IMR-90 (cell line): Measurements from ENCODE around the gene ARHGAP12. TPM values are rescaled to one million over a fixed set of nuclear protein-coding genes. Genes with fewer than 3 reads are reported as not detected.
A peak's percentile ranks its signal among the peaks of the same experiment; 100 is the strongest.

Experiments used
- ATAC-seq: fragments of 200-7000 bp; cut with Tn5 transposase; 2 replicates; pipeline ENCODE4 v1.9.1; 2020; ENCODE audit warnings: low read depth, mild to moderate bottlenecking, moderate library complexity
- BruUV-seq: library from RNA; stranded (reverse); fragments of 400-500 nt; replicated peaks from 2 replicates; lab custom pipeline; 2021; lab: Mats Ljungman, UMichigan
- CTCF ChIA-PET: fragments of 300-600 bp; formaldehyde crosslinking; extraction: SDS; loops from one replicate; lab custom pipeline; 2021; ENCODE audit warnings: antibody characterized with exemption; lab: Yijun Ruan, JAX
- POLR2A ChIA-PET: fragments of 300-600 bp; sonication (Branson Sonifier 250); formaldehyde crosslinking; loops from one replicate; lab custom pipeline; 2022; ENCODE audit warnings: antibody characterized with exemption; ENCODE audit not compliant: unreplicated experiment; lab: Charles Lee
- DNase-seq: peaks from one replicate; pipeline ENCODE4 v3.0.0; 2013
- H2AFZ ChIP-seq: replicated peaks from 2 replicates; pipeline ENCODE3; 2013; ENCODE audit warnings: low read length, mild to moderate bottlenecking; ENCODE audit not compliant: poor library complexity
- H2AK5ac ChIP-seq: 2 replicates; pipeline ENCODE4 v1.6.1; 2013; ENCODE audit warnings: low read depth, low read length, inconsistent platforms
- H2AK9ac ChIP-seq: replicated peaks from 2 replicates; pipeline ENCODE3; 2013; ENCODE audit warnings: mild to moderate bottlenecking, low read depth, low read length, moderate library complexity; ENCODE audit not compliant: poor library complexity
- H2BK120ac ChIP-seq: 2 replicates; pipeline ENCODE4 v1.6.1; 2013; ENCODE audit warnings: low read depth, low read length, inconsistent platforms
- H2BK15ac ChIP-seq: 3 replicates; pipeline ENCODE4 v1.6.1; 2013; ENCODE audit warnings: low read depth, low read length, inconsistent platforms
- H2BK20ac ChIP-seq: 2 replicates; pipeline ENCODE4 v1.6.1; 2013; ENCODE audit warnings: low read depth, mild to moderate bottlenecking, inconsistent platforms, low read length, moderate library complexity
- H2BK5ac ChIP-seq: 2 replicates; pipeline ENCODE4 v1.6.1; 2013; ENCODE audit warnings: mild to moderate bottlenecking, low read depth, low read length, inconsistent platforms; ENCODE audit not compliant: poor library complexity, severe bottlenecking
- H3K14ac ChIP-seq: replicated peaks from 2 replicates; pipeline ENCODE4 v1.6.1; 2013; ENCODE audit warnings: low read depth, low read length, inconsistent platforms
- H3K18ac ChIP-seq: 2 replicates; pipeline ENCODE4 v1.6.1; 2013; ENCODE audit warnings: low read depth, low read length, control low read depth
- H3K23ac ChIP-seq: 2 replicates; pipeline ENCODE4 v1.6.1; 2013; ENCODE audit warnings: low read depth, low read length, inconsistent platforms
- H3K27ac ChIP-seq: 2 replicates; pipeline ENCODE4 v1.5.1; 2013; ENCODE audit warnings: mild to moderate bottlenecking, control low read depth, low read length; ENCODE audit not compliant: insufficient read depth
- H3K27me3 ChIP-seq: 2 replicates; pipeline ENCODE4 v1.6.1; 2013; ENCODE audit warnings: low read length; ENCODE audit not compliant: control insufficient read depth, insufficient read depth
- H3K36me3 ChIP-seq: 2 replicates; pipeline ENCODE4 v1.6.1; 2013; ENCODE audit warnings: low read length, mixed read lengths; ENCODE audit not compliant: control insufficient read depth, insufficient read depth
- H3K4ac ChIP-seq: 2 replicates; pipeline ENCODE4 v1.6.1; 2013; ENCODE audit warnings: low read depth, low read length, inconsistent platforms
- H3K4me1 ChIP-seq: 2 replicates; pipeline ENCODE4 v1.6.1; 2013; ENCODE audit warnings: low read length, mixed read lengths; ENCODE audit not compliant: control insufficient read depth, insufficient read depth
- H3K4me2 ChIP-seq: 2 replicates; pipeline ENCODE4 v1.6.1; 2013; ENCODE audit warnings: low read depth, mild to moderate bottlenecking, control low read depth, low read length, moderate library complexity
- H3K4me3 ChIP-seq: 2 replicates; pipeline ENCODE4 v1.5.1; 2013; ENCODE audit warnings: low read depth, mild to moderate bottlenecking, control low read depth, low read length, moderate library complexity; ENCODE audit not compliant: insufficient read depth
- H3K56ac ChIP-seq: 2 replicates; pipeline ENCODE4 v1.6.1; 2013; ENCODE audit warnings: low read length, inconsistent platforms; ENCODE audit not compliant: insufficient read depth; ENCODE audit errors: extremely low read depth
- H3K79me1 ChIP-seq, 2 experiments: 2 replicates each; pipeline ENCODE4 v1.6.1; 2013; ENCODE audit warnings: low read length in 2 of 2, inconsistent platforms in 1 of 2, low read depth in 1 of 2
- H3K9ac ChIP-seq: 2 replicates; pipeline ENCODE4 v1.6.1; 2013; ENCODE audit warnings: low read depth, low read length, control low read depth
- H3K9me1 ChIP-seq: 2 replicates; pipeline ENCODE4 v1.6.1; 2013; ENCODE audit warnings: low read length, inconsistent platforms; ENCODE audit not compliant: insufficient read depth
- H3K9me3 ChIP-seq: 2 replicates; pipeline ENCODE4 v1.6.1; 2013; ENCODE audit warnings: low read length; ENCODE audit not compliant: control insufficient read depth, insufficient read depth
- H4K20me1 ChIP-seq: 2 replicates; pipeline ENCODE4 v1.6.1; 2013; ENCODE audit warnings: low read length, inconsistent platforms; ENCODE audit not compliant: insufficient read depth
- H4K5ac ChIP-seq: 2 replicates; pipeline ENCODE4 v1.6.1; 2013; ENCODE audit warnings: mild to moderate bottlenecking, low read depth, low read length, control low read depth
- H4K8ac ChIP-seq, 2 experiments: 2 replicates each; pipeline ENCODE4 v1.6.1; 2013; ENCODE audit warnings: low read depth in 2 of 2, low read length in 2 of 2, control low read depth in 1 of 2, inconsistent platforms in 1 of 2
- H4K91ac ChIP-seq: 2 replicates; pipeline ENCODE4 v1.6.1; 2013; ENCODE audit warnings: low read depth, low read length, inconsistent platforms; ENCODE audit not compliant: insufficient read depth
- CHD1 ChIP-seq: IDR thresholded peaks from 2 replicates; pipeline ENCODE4 v1.6.1; 2012; ENCODE audit warnings: low read depth, low read length, improper control_type of control experiment
- ELK1 ChIP-seq: fragments of 150-350 bp; IDR thresholded peaks from 2 replicates; pipeline ENCODE4 v1.6.1; 2016; ENCODE audit warnings: low read depth, mild to moderate bottlenecking, low read length, moderate library complexity, borderline replicate concordance
- FOS ChIP-seq: fragments of 150-350 bp; IDR thresholded peaks from 2 replicates; pipeline ENCODE4 v1.6.1; 2016; ENCODE audit warnings: low read depth, low read length
- MXI1 ChIP-seq: IDR thresholded peaks from 2 replicates; pipeline ENCODE4 v1.6.1; 2012; ENCODE audit warnings: low read depth, mild to moderate bottlenecking, low read length, moderate library complexity, borderline replicate concordance
- RAD21 ChIP-seq: IDR thresholded peaks from 2 replicates; pipeline ENCODE4 v1.6.1; 2012; ENCODE audit warnings: low read length, improper control_type of control experiment
- RCOR1 ChIP-seq: IDR thresholded peaks from 2 replicates; pipeline ENCODE4 v1.6.1; 2012; ENCODE audit warnings: mild to moderate bottlenecking, low read length, improper control_type of control experiment; ENCODE audit not compliant: insufficient replicate concordance
- SMC3 ChIP-seq: fragments of 150-350 bp; IDR thresholded peaks from 2 replicates; pipeline ENCODE4 v1.6.1; 2016; ENCODE audit warnings: low read depth, mild to moderate bottlenecking, antibody characterized with exemption, low read length, moderate library complexity
- WGBS, 2 experiments: methylation state at CpG; one replicate each; pipeline versions ENCODE4 v1.1.5 to v1.1.7; 2013; ENCODE audit warnings: missing lambda C conversion rate in 2 of 2; ENCODE audit not compliant: insufficient read length in 1 of 2; ENCODE audit errors: extremely low coverage in 2 of 2; 5-methylcytosine and 5-hydroxymethylcytosine counted together
- dilution Hi-C: fragments of 300-500 bp; cut with HindIII; formaldehyde crosslinking; loops from one replicate; pipeline ENCODE4 v1.14.3; 2018; ENCODE audit warnings: low sequenced_read_pairs; ENCODE audit not compliant: unreplicated experiment
- in situ Hi-C: fragments of 300-500 bp; cut with MboI; formaldehyde crosslinking; loops from 3 replicates; pipeline ENCODE4 v1.14.3; 2019; ENCODE audit warnings: low sequenced_read_pairs, inconsistent platforms, mixed read lengths
- intact Hi-C: fragments of 100-400 bp; cut with micrococcal nuclease; formaldehyde crosslinking; loops from 2 replicates; pipeline ENCODE4 v1.10.0; 2022
- polyA plus RNA-seq, 3 experiments: library from polyadenylated mRNA; depleted of rRNA; stranded (reverse); fragments of >200 nt; gene quantifications; 2 replicates each; pipeline ENCODE4 v1.2.3, GENCODE V29; 2012; ENCODE audit warnings: low replicate concordance in 1 of 3
- total RNA-seq: library from RNA; depleted of rRNA; stranded (reverse); fragments of >200 nt; gene quantifications from 2 replicates; pipeline ENCODE4 v1.2.3, GENCODE V29; 2012

The ARHGAP12 gene
- total and polyA plus RNA-seq, 2 of the 4 experiments (the other 2 are of a cell fraction) = 9.0 to 28.5 TPM

GRCh38 chr10:31926160-31926559 is 2.5 kb downstream of the ARHGAP12 start:
- Histone ChIP-seq H2AFZ (no peak overlapping the region), H2BK20ac (no peak overlapping the region), H4K91ac (no peak overlapping the region), H3K4me1 (peaks cover 4% of the 10 kb centered on the region), H3K9me3 (no peaks in the 10 kb centered on the region), H4K20me1 (peaks cover 61% of the 10 kb centered on the region), H4K5ac (no peak overlapping the region), H3K23ac (no peak overlapping the region), H3K4me2 (no peak overlapping the region), H3K4me3 (no peak overlapping the region), H3K27me3 (no peaks in the 10 kb centered on the region), H2AK5ac (no peak overlapping the region), H3K36me3 (no peaks in the 10 kb centered on the region), H2AK9ac (no peak overlapping the region), H3K18ac (no peak overlapping the region), H3K14ac (no peak overlapping the region), H3K4ac (no peak overlapping the region), H3K9me1 (peaks cover 2% of the 10 kb centered on the region; the same call in 1 of the 2 replicates), H3K56ac (no peak overlapping the region), H4K8ac (no peak overlapping the region), H2BK15ac (no peak overlapping the region), H3K27ac (no peak overlapping the region), H2BK5ac (no peak overlapping the region), H3K9ac (no peak overlapping the region), H3K79me1 (peaks cover 20 to 72% of the 10 kb centered on the region in 2 experiments; a peak in 3 of 4 replicates), H2BK120ac (no peak overlapping the region)
- ChIA-PET POLR2A (no interaction called here), CTCF (no interaction called here)
- intact Hi-C loops (loop anchor here (5.0 kb wide), 1 partner anchor 64 kb away; no protein-coding TSS in a partner anchor), in situ Hi-C loops (no loop called here), dilution Hi-C loops (no loop called here)
- TF ChIP-seq CHD1 (no peak), ELK1 (no peak), RCOR1 (no peak), SMC3 (no peak), RAD21 (no peak), FOS (no peak), MXI1 (no peak)
- no CpG with 5 or more reads among the region's 5 CpGs for WGBS, 2 experiments
- TSS peak; percentile 28 for BruUV-seq
- no peak for DNase-seq
- ATAC-seq = no peak
